MM.1S (cell line): ENCODE data around the gene PDE4B.

Experiments used
- DNase-seq: peaks from one replicate; pipeline ENCODE4 v3.0.0-alpha.2; 2015
- H2AFZ ChIP-seq: fragments of 300-600 bp; sonication (generic); 2 replicates; pipeline ENCODE4 v1.6.0; 2016; ENCODE audit warnings: antibody characterized with exemption, low read length
- H3F3A ChIP-seq: fragments of 300-600 bp; sonication (generic); 2 replicates; pipeline ENCODE4 v1.6.1; 2016; ENCODE audit warnings: mild to moderate bottlenecking, antibody characterized with exemption, low read length, moderate library complexity, mixed read lengths; ENCODE audit not compliant: insufficient read depth
- H3K27ac ChIP-seq: fragments of 300-600 bp; sonication (generic); 2 replicates; pipeline ENCODE4 v1.5.1; 2016; ENCODE audit warnings: mild to moderate bottlenecking, low read length
- H3K27me3 ChIP-seq: fragments of 300-600 bp; sonication (generic); replicated peaks from 2 replicates; pipeline ENCODE4 v1.6.0; 2016; ENCODE audit warnings: low read length; ENCODE audit not compliant: insufficient read depth
- H3K36me3 ChIP-seq: fragments of 300-600 bp; sonication (generic); replicated peaks from 2 replicates; pipeline ENCODE4 v1.6.1; 2016; ENCODE audit warnings: mild to moderate bottlenecking, low read length, mixed read lengths; ENCODE audit not compliant: insufficient read depth
- H3K4me1 ChIP-seq: fragments of 300-600 bp; sonication (generic); 2 replicates; pipeline ENCODE4 v1.6.1; 2016; ENCODE audit warnings: low read length, mixed read lengths
- H3K4me2 ChIP-seq: fragments of 300-600 bp; sonication (generic); 2 replicates; pipeline ENCODE4 v1.6.0; 2016; ENCODE audit warnings: low read depth, low read length
- H3K4me3 ChIP-seq: fragments of 300-600 bp; sonication (generic); 2 replicates; pipeline ENCODE4 v1.5.1; 2016; ENCODE audit warnings: low read length, mixed read lengths
- H3K79me2 ChIP-seq: fragments of 300-600 bp; sonication (generic); 2 replicates; pipeline ENCODE4 v1.6.1; 2016; ENCODE audit warnings: mixed run types, low read length, mixed read lengths
- H3K9ac ChIP-seq: fragments of 300-600 bp; sonication (generic); 2 replicates; pipeline ENCODE4 v1.6.1; 2016; ENCODE audit warnings: low read length, mixed read lengths
- H3K9me2 ChIP-seq: fragments of 300-600 bp; sonication (generic); replicated peaks from 2 replicates; pipeline ENCODE4 v1.6.1; 2016; ENCODE audit warnings: mild to moderate bottlenecking, low read length, mixed read lengths; ENCODE audit not compliant: insufficient read depth
- H3K9me3 ChIP-seq: fragments of 300-600 bp; sonication (generic); replicated peaks from 2 replicates; pipeline ENCODE4 v1.6.1; 2016; ENCODE audit warnings: mild to moderate bottlenecking, low read length, mixed read lengths; ENCODE audit not compliant: insufficient read depth
- H4K20me1 ChIP-seq: fragments of 300-600 bp; sonication (generic); 2 replicates; pipeline ENCODE4 v1.6.1; 2016; ENCODE audit warnings: mild to moderate bottlenecking, low read length, moderate library complexity, mixed read lengths; ENCODE audit not compliant: insufficient read depth
- CTCF ChIP-seq: fragments of 300-600 bp; sonication (generic); IDR thresholded peaks from 2 replicates; pipeline ENCODE4 v1.5.1; 2016; ENCODE audit warnings: antibody characterized with exemption, low read length, mixed read lengths
- EZH2 ChIP-seq: fragments of 300-600 bp; sonication (generic); optimal IDR thresholded peaks from 2 replicates; pipeline ENCODE3; 2017; ENCODE audit warnings: low read depth, mild to moderate bottlenecking, antibody characterized with exemption, low read length, mixed read lengths
- EZH2phosphoT487 ChIP-seq: fragments of 300-600 bp; sonication (generic); IDR thresholded peaks from 2 replicates; pipeline ENCODE4 v1.6.1; 2018; ENCODE audit warnings: antibody characterized with exemption, low read length

PDE4B gene

GRCh38 chr1:65818966-65819365 is 26.3 kb downstream of the PDE4B start:
- Histone ChIP-seq H3K79me2 (no peaks in the 10 kb centered on the region), H3K4me3 (no peak overlapping the region)

GRCh38 chr1:65820983-65821382 is 28.3 kb downstream of the PDE4B start:
- Histone ChIP-seq H3K36me3 (no peaks in the 10 kb centered on the region), H4K20me1 (no peaks in the 10 kb centered on the region), H3K4me1 (no peaks in the 10 kb centered on the region), H2AFZ (no peak overlapping the region), H3K9ac (no peak overlapping the region), H3K79me2 (no peaks in the 10 kb centered on the region), H3K9me2 (no peaks in the 10 kb centered on the region), H3K9me3 (no peaks in the 10 kb centered on the region), H3K27me3 (no peaks in the 10 kb centered on the region), H3K27ac (no peak overlapping the region), H3K4me3 (no peak overlapping the region), H3F3A (no peaks in the 10 kb centered on the region), H3K4me2 (no peak overlapping the region)
- DNase-seq: no peak
- no peak for TF ChIP-seq CTCF
- no peak for TF ChIP-seq EZH2
- no peak for TF ChIP-seq EZH2phosphoT487

More at GRCh38 chr1:65818966-65819365, 26.3 kb downstream of the PDE4B start:
- H3K4me2 ChIP-seq: no peak overlapping the region
- no peaks in the 10 kb centered on the region for H3K27me3 ChIP-seq
- H3K36me3 ChIP-seq: no peaks in the 10 kb centered on the region
- TF ChIP-seq EZH2phosphoT487 (no peak), EZH2 (no peak), CTCF (no peak)
- no peaks in the 10 kb centered on the region for H3K4me1 ChIP-seq
- H3F3A ChIP-seq: no peaks in the 10 kb centered on the region
- no peaks in the 10 kb centered on the region for H3K9me2 ChIP-seq
- no peak for DNase-seq
- H3K27ac ChIP-seq: no peak overlapping the region
- no peak overlapping the region for H3K9ac ChIP-seq
- H4K20me1 ChIP-seq: no peaks in the 10 kb centered on the region
- H2AFZ ChIP-seq: no peak overlapping the region
- no peaks in the 10 kb centered on the region for H3K9me3 ChIP-seq

GRCh38 chr1:65821386-65821785 is 28.7 kb downstream of the PDE4B start:
- Histone ChIP-seq H4K20me1 (no peaks in the 10 kb centered on the region), H3K4me3 (no peak overlapping the region), H3K27ac (no peak overlapping the region), H3F3A (no peaks in the 10 kb centered on the region), H3K4me2 (no peak overlapping the region), H3K79me2 (no peaks in the 10 kb centered on the region), H3K9me2 (no peaks in the 10 kb centered on the region), H2AFZ (no peak overlapping the region), H3K9me3 (no peaks in the 10 kb centered on the region), H3K27me3 (no peaks in the 10 kb centered on the region), H3K9ac (no peak overlapping the region), H3K36me3 (no peaks in the 10 kb centered on the region), H3K4me1 (no peaks in the 10 kb centered on the region)
- TF ChIP-seq EZH2phosphoT487 (no peak), CTCF (no peak), EZH2 (no peak)
- no peak for DNase-seq
